ENCODE measurements around the gene TEX35. TPM values are rescaled to one million over a fixed set of nuclear protein-coding genes. Genes with fewer than 3 reads are reported as not detected.
"Not testable (repeated sequence)": the region's sequence is repeated elsewhere in the genome, so short reads cannot be mapped to it uniquely, and the experiment has no call there.

The TEX35 gene
- polyA plus RNA-seq, 1 donor: 0.14 TPM

DNA sequence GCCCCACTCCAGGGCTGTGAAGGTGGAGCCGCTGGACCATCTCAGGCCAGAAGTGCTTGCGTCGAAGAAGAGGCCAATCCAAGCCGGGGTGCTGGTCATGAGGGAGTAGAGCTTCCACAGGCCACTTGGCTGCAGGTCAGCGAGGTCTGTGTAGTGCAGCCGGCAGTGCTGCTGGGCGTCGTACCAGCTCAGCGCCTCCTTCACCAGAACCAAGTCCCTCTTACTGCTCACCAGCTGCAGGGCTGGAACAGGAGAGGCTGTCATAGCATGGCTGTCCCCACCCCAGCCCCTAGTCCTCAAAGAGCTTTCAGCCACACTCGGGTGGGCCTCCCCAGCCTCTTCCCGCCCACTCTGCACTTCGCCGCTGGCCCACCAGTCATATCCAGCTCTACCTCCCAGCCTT lies 18.3 kb upstream of the TEX35 start:
- DNase-seq (ENCODE audit: low read depth): no peak

DNA sequence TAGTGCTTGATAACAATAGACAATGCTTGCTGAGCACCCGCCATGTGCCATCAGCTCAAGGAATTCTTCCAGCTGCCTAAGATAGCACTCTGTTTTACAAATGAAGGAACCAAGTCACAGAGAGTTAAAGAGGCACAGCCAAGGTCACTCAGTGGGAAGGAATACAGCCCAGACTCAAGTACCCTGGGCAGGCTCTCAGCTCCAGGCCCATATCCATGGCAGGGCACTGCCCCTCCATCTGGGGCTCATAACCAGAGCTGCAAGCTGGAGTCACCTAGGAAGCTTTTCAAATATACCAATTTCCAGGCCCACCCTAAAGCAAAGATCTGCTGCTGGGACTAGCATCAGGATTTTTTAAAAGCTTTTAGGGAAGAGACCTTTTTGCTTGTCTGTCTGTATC lies 17.8 kb upstream of the TEX35 start:
- no peak for DNase-seq (ENCODE audit: low read depth)

DNA sequence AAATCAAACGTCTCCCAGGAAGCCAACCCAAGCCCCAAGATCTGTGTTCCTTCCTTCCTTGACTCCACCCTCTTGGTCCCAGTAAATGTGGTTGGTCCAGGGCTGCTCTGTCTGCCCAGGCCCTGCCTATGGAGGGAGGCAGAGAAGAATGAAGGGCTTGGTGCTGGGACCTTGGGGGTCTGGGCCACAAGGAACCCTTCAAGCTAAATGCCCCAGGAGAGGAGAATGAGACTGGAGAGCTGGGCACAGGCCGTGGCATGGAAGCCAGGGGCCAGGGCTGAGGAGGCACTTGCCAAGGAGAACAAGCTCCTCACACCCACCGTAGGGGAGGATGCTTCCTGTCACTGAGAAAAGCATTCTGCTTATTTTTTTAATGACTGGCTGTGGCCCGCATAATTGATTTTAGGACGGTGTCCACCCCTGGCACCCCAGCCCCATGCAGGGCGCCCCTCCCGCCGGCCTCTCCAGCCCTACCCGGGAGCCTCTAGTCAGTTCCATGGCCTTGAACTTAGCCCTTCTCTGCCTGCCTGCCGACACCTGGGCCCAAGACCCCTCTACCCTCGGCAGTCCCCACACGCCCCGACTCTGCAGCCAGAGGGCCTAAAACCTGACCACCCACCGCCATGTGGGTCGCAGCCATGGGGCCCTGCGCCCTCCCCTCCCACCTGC lies 17.0 kb upstream of the TEX35 start:
- DNase-seq (ENCODE audit: low read depth): no peak

DNA sequence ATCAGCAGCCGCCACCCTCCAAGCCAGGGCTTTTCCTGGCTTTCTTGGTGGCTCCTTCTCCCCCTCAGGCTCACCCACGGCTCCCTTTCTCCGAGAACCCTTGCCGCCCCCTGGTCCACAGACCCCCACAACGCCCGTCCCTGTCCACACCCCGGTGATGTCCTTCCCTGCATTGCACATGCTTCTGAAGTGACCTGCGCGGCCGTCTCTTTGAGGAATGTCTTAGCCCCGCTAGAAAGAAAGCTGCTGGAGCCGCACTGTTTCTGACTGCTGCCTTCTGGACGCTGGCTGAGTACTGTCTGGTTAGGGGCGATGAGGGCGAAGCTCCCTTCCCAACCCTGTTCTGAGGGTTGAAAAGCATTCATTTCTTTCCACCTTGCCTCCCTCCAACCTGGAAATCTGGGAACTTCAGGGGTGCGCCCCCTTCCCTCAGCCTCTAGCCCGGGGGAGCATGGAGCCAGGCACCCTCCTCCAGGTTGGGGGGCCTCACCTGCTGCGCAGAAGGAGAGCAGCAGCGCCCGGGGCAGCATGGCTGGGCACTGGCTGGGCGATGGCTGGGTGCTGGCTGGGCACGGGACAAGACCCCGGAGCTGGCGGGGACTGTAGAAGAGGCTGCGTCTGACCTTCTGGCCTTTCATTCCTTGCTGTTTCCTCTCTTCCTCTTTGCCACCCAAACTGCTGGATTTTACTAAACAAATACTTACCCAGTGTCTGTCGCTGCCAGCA lies 16.3 kb upstream of the TEX35 start, which contains the start of gene CLEC20A:
TSS of gene CLEC20A (minus strand) at position 555 of the 726 bp plus-strand sequence. CDS start at position 530, 25 bp downstream.
- DNase-seq (ENCODE audit: low read depth): no peak

GRCh38 chr1:178497903-178498478 lies 14.9 kb upstream of the TEX35 start:
- DNase-seq (ENCODE audit: low read depth): no peak

DNA sequence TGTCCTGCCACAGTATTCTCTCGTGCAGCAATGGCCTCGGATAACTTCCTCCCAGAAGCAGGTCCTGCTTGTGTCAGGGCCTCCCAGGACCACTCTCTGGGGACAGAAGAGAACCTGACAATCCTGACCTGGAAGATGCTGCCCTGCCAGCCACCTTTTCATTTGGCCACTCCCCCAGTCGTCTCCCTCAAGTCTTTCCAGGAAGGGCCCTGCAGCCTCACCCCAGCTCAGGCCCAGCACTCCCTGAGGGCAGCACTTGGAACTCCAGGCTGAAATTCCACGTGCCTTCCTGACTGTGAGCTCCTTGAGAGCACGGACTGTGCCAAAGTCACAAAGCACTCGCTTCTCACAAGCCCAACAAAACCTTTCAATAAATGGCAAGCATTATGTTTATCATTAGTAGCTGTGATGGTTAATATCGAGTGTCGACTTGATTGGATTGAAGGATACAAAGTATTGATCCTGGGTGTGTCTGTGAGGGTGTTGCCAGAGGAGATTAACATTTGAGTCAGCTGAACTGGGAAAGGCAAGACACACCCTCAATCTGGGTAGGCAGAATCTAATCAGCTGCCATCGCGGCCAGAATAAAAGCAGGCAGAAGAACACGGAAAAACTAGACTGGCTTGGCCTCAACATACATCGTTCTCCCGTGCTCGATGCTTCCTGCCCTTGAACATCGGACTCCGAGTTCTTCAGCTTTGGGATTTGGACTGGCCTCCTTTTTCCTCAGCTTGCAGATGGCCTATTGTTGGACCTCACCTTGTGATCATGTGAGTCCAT lies 13.8 kb upstream of the TEX35 start:
- no peak for DNase-seq (ENCODE audit: low read depth)

- no peak for DNase-seq (ENCODE audit: low read depth)
These were observed 12.7 kb upstream of the TEX35 start for GRCh38 chr1:178500091-178500770.

- DNase-seq (ENCODE audit: low read depth): no peak
These were observed 11.9 kb upstream of the TEX35 start for GRCh38 chr1:178500936-178501554.

- no peak for DNase-seq (ENCODE audit: low read depth)
These were observed 11.1 kb upstream of the TEX35 start for GRCh38 chr1:178501705-178502329.

DNA sequence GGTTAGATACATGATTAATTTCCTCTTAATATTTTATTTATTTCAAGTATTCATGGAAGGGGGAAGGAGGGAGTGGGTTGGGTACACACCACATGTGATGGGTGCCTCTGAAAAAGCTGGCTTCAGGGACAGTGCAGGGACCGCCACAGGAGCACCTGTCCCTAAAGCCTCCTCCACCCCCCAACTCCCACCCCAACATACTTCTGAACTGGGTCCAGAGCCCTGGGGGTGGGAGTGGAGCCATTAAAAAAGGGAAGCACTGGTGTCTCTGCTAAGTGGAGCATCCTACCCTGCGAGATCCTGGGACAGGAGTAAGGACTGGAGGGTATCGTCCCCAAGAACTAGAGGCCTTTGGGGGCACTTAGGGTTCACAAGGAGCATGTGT lies 10.6 kb upstream of the TEX35 start:
- DNase-seq (ENCODE audit: low read depth): no peak

GRCh38 chr1:178502856-178503255 lies 10.1 kb upstream of the TEX35 start:
- DNase-seq (ENCODE audit: low read depth): no peak

DNA sequence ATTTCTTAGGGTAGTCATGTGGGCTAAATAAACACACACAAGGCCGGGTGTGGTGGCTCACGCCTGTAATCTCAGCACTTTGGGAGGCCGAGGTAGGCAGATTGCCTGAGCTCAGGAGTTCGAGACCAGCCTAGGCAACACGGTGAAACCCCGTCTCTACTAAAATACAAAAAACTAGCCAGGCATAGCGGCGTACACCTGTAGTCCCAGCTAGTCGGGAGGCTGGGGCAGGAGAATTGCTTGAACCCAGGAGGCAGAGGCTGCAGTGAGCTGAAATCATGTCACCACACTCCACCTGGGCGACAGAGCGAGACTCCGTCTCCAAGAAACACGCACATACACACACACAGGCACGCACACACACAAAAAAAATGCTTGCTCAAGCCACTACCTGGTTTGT lies 9.6 kb upstream of the TEX35 start:
- DNase-seq (ENCODE audit: low read depth): not testable (repeated sequence)

- no peak for DNase-seq (ENCODE audit: low read depth)
These were observed 9.1 kb upstream of the TEX35 start for GRCh38 chr1:178503849-178504248.

- no peak for DNase-seq (ENCODE audit: low read depth)
These were observed 8.6 kb upstream of the TEX35 start for GRCh38 chr1:178504286-178504685.

DNA sequence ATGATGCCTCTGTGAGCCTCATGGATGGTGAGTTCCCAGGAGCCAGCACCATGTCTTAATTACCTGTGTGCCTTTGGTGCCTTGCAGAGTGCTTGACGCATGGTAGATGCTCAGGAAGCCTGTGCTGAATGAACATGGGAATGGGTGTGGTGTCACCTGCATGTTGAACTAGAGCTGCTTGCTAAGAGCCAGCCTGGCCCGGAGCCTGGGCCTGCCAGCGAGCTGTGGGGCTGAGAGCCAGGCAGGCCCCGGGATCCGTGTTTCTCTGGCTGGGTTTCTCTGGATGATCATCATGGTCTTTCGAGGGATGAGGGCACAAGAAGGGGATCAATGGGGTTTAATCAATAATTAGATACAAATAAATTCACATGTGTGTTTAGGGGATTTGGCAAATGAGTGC lies 6.7 kb upstream of the TEX35 start:
- DNase-seq (ENCODE audit: low read depth): no peak

GRCh38 chr1:178506669-178507068 lies 6.2 kb upstream of the TEX35 start:
- DNase-seq (ENCODE audit: low read depth): no peak

GRCh38 chr1:178509414-178510007 lies 3.4 kb upstream of the TEX35 start:
- DNase-seq (ENCODE audit: low read depth): no peak

- no peak for DNase-seq (ENCODE audit: low read depth)
These were observed 2.8 kb upstream of the TEX35 start for GRCh38 chr1:178510155-178510554.

DNA sequence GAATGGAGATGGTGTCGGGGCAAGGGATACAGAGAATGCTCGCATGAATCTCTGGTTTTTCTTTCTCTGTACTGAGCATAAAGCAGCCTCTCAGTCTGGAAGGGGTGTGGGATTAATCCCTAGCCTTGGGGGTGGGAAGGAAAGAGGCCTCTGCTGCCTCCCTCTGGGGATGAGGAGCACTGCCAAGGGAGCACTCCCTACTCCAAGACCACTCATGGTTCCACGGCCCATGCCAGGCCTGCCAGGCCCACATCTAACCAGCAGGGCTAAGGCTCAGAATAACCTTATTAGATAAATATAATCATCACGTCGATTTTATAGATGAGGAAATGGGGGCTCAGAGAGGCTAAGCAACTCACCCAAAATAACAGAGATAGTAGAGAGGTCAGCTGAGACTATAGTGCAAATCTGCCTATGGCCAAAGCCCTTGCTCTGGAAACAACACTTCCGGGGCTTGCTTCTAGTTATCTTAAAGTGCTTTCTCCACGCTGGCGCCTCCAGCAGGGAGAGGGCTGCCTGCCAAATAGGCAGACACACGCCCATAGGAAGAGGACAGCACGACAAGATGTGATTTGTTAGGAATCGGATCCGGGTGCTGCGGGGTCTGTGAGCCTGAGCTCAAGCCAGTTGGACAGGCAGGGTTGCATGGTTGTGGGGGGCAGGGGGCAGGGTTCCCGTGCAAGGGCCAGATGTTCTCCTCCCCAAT lies 522 bp downstream of the TEX35 start:
- no peak for DNase-seq (ENCODE audit: low read depth)

GRCh38 chr1:178516110-178516509 lies 3.2 kb downstream of the TEX35 start:
- no peak for DNase-seq (ENCODE audit: low read depth)

Measured in forelimb muscle (tissue), 1 donor.